KOPT-K1 (cell line): Measurements from ENCODE around the gene KRTAP4-16.
"Not testable (repeated sequence)": the region's sequence is repeated elsewhere in the genome, so short reads cannot be mapped to it uniquely, and the experiment has no call there.

Source experiments
- H3K27ac ChIP-seq: fragments of 200-600 bp; sonication (generic); 2 replicates; pipeline ENCODE4 v1.5.1; 2016; ENCODE audit warnings: antibody characterized with exemption, mild to moderate bottlenecking, low read depth, low read length; ENCODE audit not compliant: poor library complexity, severe bottlenecking
- H3K36me3 ChIP-seq: fragments of 200-600 bp; sonication (generic); 2 replicates; pipeline ENCODE4 v1.5.1; 2017; ENCODE audit warnings: antibody characterized with exemption, mild to moderate bottlenecking, low read length, moderate library complexity; ENCODE audit not compliant: insufficient read depth
- H3K9me3 ChIP-seq: fragments of 200-600 bp; sonication (generic); 2 replicates; pipeline ENCODE4 v1.5.1; 2017; ENCODE audit warnings: antibody characterized with exemption, low read length, mild to moderate bottlenecking; ENCODE audit not compliant: insufficient read depth, poor library complexity, severe bottlenecking

Gene KRTAP4-16

GRCh38 chr17:41126412-41126811 lies 24.4 kb upstream of the KRTAP4-16 start:
- H3K9me3 ChIP-seq = no peaks in the 10 kb centered on the region
- H3K36me3 ChIP-seq = no peaks in the 10 kb centered on the region
- H3K27ac ChIP-seq = no peak overlapping the region

GRCh38 chr17:41125064-41125463 lies 23.1 kb upstream of the KRTAP4-16 start:
- no peak overlapping the region for H3K27ac ChIP-seq
- no peaks in the 10 kb centered on the region for H3K36me3 ChIP-seq
- no peaks in the 10 kb centered on the region for H3K9me3 ChIP-seq

GRCh38 chr17:41123991-41124371 lies 22.0 kb upstream of the KRTAP4-16 start, which contains the start of gene KRTAP4-12:
KRTAP4-12 (minus strand) TSS chr17:41124182; CDS start chr17:41124122, 60 bp downstream.
- not testable (repeated sequence) for H3K36me3 ChIP-seq, H3K27ac ChIP-seq, H3K9me3 ChIP-seq

GRCh38 chr17:41123292-41123990 lies 21.4 kb upstream of the KRTAP4-16 start:
- not testable (repeated sequence) for H3K9me3 ChIP-seq, H3K36me3 ChIP-seq, H3K27ac ChIP-seq

- Histone ChIP-seq H3K36me3 (no peaks in the 10 kb centered on the region), H3K9me3 (no peaks in the 10 kb centered on the region), H3K27ac (no peak overlapping the region)
Observed at GRCh38 chr17:41121742-41122141, 19.7 kb upstream of the KRTAP4-16 start.

GRCh38 chr17:41119696-41120690 lies 18.0 kb upstream of the KRTAP4-16 start:
- H3K27ac ChIP-seq, H3K9me3 ChIP-seq: not testable (repeated sequence)

GRCh38 chr17:41118721-41119120 lies 16.7 kb upstream of the KRTAP4-16 start:
- Histone ChIP-seq H3K36me3 (no peaks in the 10 kb centered on the region), H3K9me3 (peaks cover 4% of the 10 kb centered on the region), H3K27ac (no peak overlapping the region)

More at GRCh38 chr17:41119696-41120690, 18.0 kb upstream of the KRTAP4-16 start:
- H3K36me3 ChIP-seq = not testable (repeated sequence)

GRCh38 chr17:41117846-41118386 lies 15.9 kb upstream of the KRTAP4-16 start, which contains the start of gene KRTAP4-11:
KRTAP4-11 (minus strand) TSS chr17:41118373; CDS start chr17:41118315, 58 bp downstream.
- H3K36me3 ChIP-seq, H3K27ac ChIP-seq: not testable (repeated sequence)
- H3K9me3 ChIP-seq = peaks cover 12% of the 10 kb centered on the region

- H3K9me3 ChIP-seq = peaks cover 20% of the 10 kb centered on the region
- no peak overlapping the region for H3K27ac ChIP-seq
Observed at GRCh38 chr17:41116297-41116696, 14.3 kb upstream of the KRTAP4-16 start.

GRCh38 chr17:41111151-41111885 lies 9.3 kb upstream of the KRTAP4-16 start:
- Histone ChIP-seq H3K27ac (no peak overlapping the region), H3K36me3 (no peaks in the 10 kb centered on the region), H3K9me3 (peaks cover 20% of the 10 kb centered on the region)

More at GRCh38 chr17:41116297-41116696, 14.3 kb upstream of the KRTAP4-16 start:
- no peaks in the 10 kb centered on the region for H3K36me3 ChIP-seq

- peaks cover 17% of the 10 kb centered on the region for H3K9me3 ChIP-seq
- not testable (repeated sequence) for H3K36me3 ChIP-seq, H3K27ac ChIP-seq
Observed at GRCh38 chr17:41108728-41109386, 6.8 kb upstream of the KRTAP4-16 start.

GRCh38 chr17:41107941-41108450 lies 6.0 kb upstream of the KRTAP4-16 start:
- Histone ChIP-seq H3K27ac (no peak overlapping the region), H3K36me3 (no peaks in the 10 kb centered on the region), H3K9me3 (peaks cover 8% of the 10 kb centered on the region)

- not testable (repeated sequence) for H3K27ac ChIP-seq, H3K36me3 ChIP-seq, H3K9me3 ChIP-seq
Observed at GRCh38 chr17:41105347-41105746, 3.3 kb upstream of the KRTAP4-16 start, which contains the start of gene KRTAP4-9. KRTAP4-9 (plus strand) TSS chr17:41105389; CDS start chr17:41105389, 0 bp downstream.
